ENCODE data around the gene RIC8B. TPM values are rescaled to one million over a fixed set of nuclear protein-coding genes. Genes with fewer than 3 reads are reported as not detected.

Gene RIC8B
- polyA plus RNA-seq, 2 donors = 1.2 to 1.5 TPM

DNA sequence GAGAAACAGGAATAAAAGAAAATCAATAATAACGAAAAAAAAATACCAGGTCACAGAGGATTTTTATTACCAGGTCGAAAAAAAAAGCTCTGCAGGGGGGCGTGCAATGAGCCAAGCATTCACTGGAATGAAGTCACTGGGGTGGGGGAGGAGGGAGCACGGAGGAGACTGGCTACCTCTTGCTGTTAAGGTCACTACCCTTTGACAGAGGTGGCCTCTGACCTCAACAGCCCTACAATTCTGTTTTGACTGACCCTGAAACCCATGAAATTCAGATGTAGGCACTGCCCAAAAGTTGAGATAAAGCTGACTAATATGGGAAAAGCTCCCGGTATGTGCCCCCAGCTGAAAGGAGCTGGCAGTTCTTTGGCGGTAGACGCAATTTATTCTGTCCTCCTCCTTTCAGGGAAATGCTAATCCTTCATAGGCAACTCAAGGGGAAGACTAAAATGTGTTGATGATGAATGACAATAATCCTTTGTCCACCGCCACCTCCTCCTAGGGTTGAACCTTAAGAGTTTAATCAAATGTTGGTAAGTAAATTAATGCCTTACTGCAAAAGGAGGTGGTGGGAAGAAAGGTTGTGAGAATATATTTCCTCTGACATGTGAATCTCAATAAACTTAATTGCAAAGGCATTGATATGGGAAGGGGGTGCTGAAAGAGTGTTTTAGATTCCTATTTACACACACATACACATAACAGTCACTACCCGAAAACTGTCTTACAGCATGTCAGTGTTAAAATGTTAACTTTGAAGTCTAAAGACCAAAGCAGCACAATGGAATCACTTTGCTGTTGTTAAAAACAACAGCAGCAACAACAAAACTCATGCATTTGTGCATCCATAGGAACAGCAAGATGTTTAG is 6.3 kb upstream of the RIC8B start:
- no peaks in the 10 kb centered on the region for H3K4me1 ChIP-seq (ENCODE audit: control insufficient read depth in 2 of 2, insufficient read depth in 2 of 2, low read length in 1 of 2)
- H3K27me3 ChIP-seq (ENCODE audit: control insufficient read depth in 1 of 2, insufficient read depth in 2 of 2, low read length in 2 of 2) = no peaks in the 10 kb centered on the region
- no peak overlapping the region for H3K4me3 ChIP-seq (ENCODE audit: low read depth in 1 of 2, low read length in 2 of 2)
- 61 to 67% methylated on average over 9 of the region's 9 CpGs for WGBS, 2 donors
- no peaks in the 10 kb centered on the region for H3K9me3 ChIP-seq (ENCODE audit: control insufficient read depth in 2 of 2, insufficient read depth in 1 of 2, low read depth in 1 of 2, low read length in 1 of 2)
- H3K27ac ChIP-seq (ENCODE audit: low read depth in 2 of 2, low read length in 1 of 2) = no peak overlapping the region
- H3K36me3 ChIP-seq (ENCODE audit: control insufficient read depth in 2 of 2, insufficient read depth in 2 of 2, low read length in 1 of 2) = no peaks in the 10 kb centered on the region

DNA sequence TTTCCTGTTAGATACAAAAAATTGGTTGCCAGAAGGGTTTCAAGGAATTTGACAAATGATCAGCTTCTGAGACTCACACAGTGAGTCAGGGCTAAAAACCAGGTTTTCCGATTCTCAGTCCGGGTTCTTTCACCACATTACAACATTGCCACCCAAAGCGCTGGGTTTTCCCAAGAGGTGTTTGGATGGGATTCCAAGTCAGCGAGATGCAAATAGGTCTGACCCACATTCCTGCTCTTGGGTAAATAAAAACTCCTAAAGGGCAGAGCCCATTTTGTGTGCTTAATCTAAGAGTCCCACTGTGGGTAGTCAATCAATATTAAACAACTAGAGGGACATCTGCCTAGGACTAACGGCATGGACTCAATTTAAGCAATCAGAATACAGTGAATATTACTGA is 5.4 kb upstream of the RIC8B start:
- WGBS, 2 donors = 37 to 39% methylated on average over 5 of the region's 5 CpGs
- H3K36me3 ChIP-seq (ENCODE audit: control insufficient read depth in 2 of 2, insufficient read depth in 2 of 2, low read length in 1 of 2) = no peaks in the 10 kb centered on the region
- H3K4me1 ChIP-seq (ENCODE audit: control insufficient read depth in 2 of 2, insufficient read depth in 2 of 2, low read length in 1 of 2) = no peaks in the 10 kb centered on the region
- H3K4me3 ChIP-seq (ENCODE audit: low read depth in 1 of 2, low read length in 2 of 2) = no peak overlapping the region
- H3K27me3 ChIP-seq (ENCODE audit: control insufficient read depth in 1 of 2, insufficient read depth in 2 of 2, low read length in 2 of 2) = no peaks in the 10 kb centered on the region
- H3K9me3 ChIP-seq (ENCODE audit: control insufficient read depth in 2 of 2, insufficient read depth in 1 of 2, low read depth in 1 of 2, low read length in 1 of 2) = no peaks in the 10 kb centered on the region
- H3K27ac ChIP-seq (ENCODE audit: low read depth in 2 of 2, low read length in 1 of 2) = no peak overlapping the region

DNA sequence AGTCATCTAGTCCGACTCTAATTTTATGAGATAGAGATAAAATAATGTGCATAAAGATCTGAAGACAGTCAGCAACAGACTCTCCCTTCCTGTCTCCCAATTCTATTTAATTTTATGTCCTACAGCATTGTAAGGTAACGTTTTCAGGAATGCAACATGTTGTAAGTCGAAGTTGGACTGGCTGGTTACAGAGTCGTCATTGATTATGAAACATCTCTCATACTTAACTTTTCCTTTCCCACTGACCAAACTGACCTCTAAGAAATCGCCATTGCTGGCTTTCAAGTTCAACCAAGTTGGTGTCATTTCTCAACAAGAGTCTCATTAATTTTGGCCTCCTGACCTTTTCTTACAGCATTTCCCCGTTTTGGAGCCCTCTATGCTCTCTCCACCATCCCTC is 4.9 kb upstream of the RIC8B start:
- Histone ChIP-seq H3K27ac (ENCODE audit: low read depth in 2 of 2, low read length in 1 of 2) (no peak overlapping the region), H3K9me3 (ENCODE audit: control insufficient read depth in 2 of 2, insufficient read depth in 1 of 2, low read depth in 1 of 2, low read length in 1 of 2) (no peaks in the 10 kb centered on the region), H3K36me3 (ENCODE audit: control insufficient read depth in 2 of 2, insufficient read depth in 2 of 2, low read length in 1 of 2) (no peaks in the 10 kb centered on the region), H3K4me1 (ENCODE audit: control insufficient read depth in 2 of 2, insufficient read depth in 2 of 2, low read length in 1 of 2) (no peaks in the 10 kb centered on the region), H3K27me3 (ENCODE audit: control insufficient read depth in 1 of 2, insufficient read depth in 2 of 2, low read length in 2 of 2) (no peaks in the 10 kb centered on the region), H3K4me3 (ENCODE audit: low read depth in 1 of 2, low read length in 2 of 2) (no peak overlapping the region)
- 63 to 67% methylated on average over 6 of the region's 6 CpGs for WGBS, 2 donors

DNA sequence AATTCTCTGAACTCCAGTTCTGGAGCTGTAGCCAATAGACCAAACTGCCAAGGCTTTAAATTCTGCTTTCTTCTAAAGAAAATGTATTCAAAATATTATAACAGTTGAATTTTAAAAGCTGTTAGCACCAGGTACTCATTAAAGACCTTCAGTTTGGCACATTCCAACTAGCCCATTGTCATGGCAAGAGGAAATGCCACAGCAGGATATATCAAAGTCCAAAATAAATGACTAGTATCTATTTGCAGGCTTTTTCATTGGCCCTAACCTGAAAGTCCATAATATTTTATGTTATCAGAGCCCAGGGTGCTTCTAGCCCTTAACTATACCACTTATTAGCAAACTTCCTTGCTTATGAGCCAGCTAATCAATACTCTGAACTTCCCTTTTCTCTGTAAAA is 3.1 kb upstream of the RIC8B start:
- Histone ChIP-seq H3K4me3 (ENCODE audit: low read depth in 1 of 2, low read length in 2 of 2) (no peak overlapping the region), H3K36me3 (ENCODE audit: control insufficient read depth in 2 of 2, insufficient read depth in 2 of 2, low read length in 1 of 2) (no peaks in the 10 kb centered on the region), H3K9me3 (ENCODE audit: control insufficient read depth in 2 of 2, insufficient read depth in 1 of 2, low read depth in 1 of 2, low read length in 1 of 2) (no peaks in the 10 kb centered on the region), H3K27ac (ENCODE audit: low read depth in 2 of 2, low read length in 1 of 2) (no peak overlapping the region), H3K4me1 (ENCODE audit: control insufficient read depth in 2 of 2, insufficient read depth in 2 of 2, low read length in 1 of 2) (peaks cover 2 to 3% of the 10 kb centered on the region in 2 donors), H3K27me3 (ENCODE audit: control insufficient read depth in 1 of 2, insufficient read depth in 2 of 2, low read length in 2 of 2) (no peaks in the 10 kb centered on the region)

DNA sequence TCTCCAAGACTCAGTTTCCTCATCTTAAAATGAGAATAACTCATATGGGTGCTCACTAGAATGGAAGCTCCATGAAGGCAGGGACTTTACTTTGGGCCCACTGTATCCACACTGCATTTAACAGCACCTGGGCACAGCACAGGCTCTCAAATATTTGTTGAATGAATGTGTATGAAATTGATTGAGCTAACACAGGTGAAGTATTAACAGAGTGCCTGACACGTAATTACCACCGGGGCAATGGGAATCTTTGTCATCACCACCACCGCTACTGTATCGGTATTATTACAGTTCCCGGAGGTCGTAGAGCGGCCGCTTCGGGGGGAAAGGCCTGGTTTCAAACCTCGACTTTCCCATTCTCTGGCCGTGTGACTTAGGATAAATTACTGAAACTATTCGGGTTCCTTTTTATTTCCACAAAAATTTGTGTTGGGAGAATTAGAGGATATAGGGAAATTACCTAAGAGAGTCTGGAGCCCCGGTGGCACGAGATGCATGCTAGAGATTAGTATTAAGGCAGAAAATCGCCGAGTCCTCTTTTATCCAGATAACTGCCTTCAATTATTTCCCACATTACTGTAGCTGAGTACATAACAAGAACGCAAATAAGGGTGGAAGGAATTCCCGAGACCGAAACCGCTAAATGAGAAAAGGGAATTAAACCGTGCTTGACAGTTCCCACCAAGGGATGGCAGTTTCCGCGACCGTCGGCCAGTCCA is 1.0 kb upstream of the RIC8B start:
- no peaks in the 10 kb centered on the region for H3K9me3 ChIP-seq (ENCODE audit: control insufficient read depth in 2 of 2, insufficient read depth in 1 of 2, low read depth in 1 of 2, low read length in 1 of 2)
- H3K27ac ChIP-seq (ENCODE audit: low read depth in 2 of 2, low read length in 1 of 2) = peak overlapping the region; percentile 44 to 90
- 35 to 42% methylated on average over 25 of the region's 25 CpGs for WGBS, 2 donors
- no peaks in the 10 kb centered on the region for H3K27me3 ChIP-seq (ENCODE audit: control insufficient read depth in 1 of 2, insufficient read depth in 2 of 2, low read length in 2 of 2)
- H3K4me3 ChIP-seq (ENCODE audit: low read depth in 1 of 2, low read length in 2 of 2) = peak overlapping the region; percentile 76 to 81
- H3K36me3 ChIP-seq (ENCODE audit: control insufficient read depth in 2 of 2, insufficient read depth in 2 of 2, low read length in 1 of 2) = no peaks in the 10 kb centered on the region
- H3K4me1 ChIP-seq (ENCODE audit: control insufficient read depth in 2 of 2, insufficient read depth in 2 of 2, low read length in 1 of 2) = peaks cover 2 to 3% of the 10 kb centered on the region in 2 donors

DNA sequence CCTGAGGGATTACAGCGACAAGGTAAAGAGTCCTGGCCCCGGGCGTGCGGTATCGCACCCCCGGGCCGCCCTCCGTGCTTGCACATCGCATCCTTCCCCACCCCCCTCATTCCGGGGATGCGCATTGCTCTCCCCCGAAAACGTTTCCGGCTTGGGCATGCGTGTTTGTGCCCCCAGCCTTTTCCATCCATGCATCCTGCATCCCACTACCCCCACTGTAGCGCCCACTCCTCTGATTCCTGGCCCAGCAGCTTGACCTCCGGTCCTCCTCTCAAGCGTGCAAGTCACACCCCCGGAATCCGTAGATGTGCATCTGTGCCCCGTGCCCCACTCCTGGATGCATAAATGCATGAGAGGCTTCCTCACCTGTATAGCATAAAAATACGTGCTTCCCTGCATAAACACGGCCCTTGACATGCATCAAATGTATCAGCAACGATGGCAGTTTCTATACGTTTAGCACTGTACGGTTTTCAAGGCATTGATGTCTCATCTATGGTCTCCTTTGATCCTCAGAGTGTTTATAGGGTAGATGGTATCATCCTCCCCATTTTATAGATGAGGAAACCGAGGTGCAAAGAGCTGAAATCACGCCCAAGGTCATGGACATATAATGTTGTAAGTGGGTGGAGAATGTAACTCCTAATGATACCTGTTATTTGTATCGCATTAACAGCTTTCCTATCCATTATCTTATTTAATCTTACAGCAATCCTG is 484 bp downstream of the RIC8B start:
- H3K36me3 ChIP-seq (ENCODE audit: control insufficient read depth in 2 of 2, insufficient read depth in 2 of 2, low read length in 1 of 2) = no peaks in the 10 kb centered on the region
- peak overlapping the region; percentile 76 to 81 for H3K4me3 ChIP-seq (ENCODE audit: low read depth in 1 of 2, low read length in 2 of 2)
- H3K4me1 ChIP-seq (ENCODE audit: control insufficient read depth in 2 of 2, insufficient read depth in 2 of 2, low read length in 1 of 2) = peaks cover 2 to 3% of the 10 kb centered on the region in 2 donors
- peak overlapping the region; percentile 88 to 90 for H3K27ac ChIP-seq (ENCODE audit: low read depth in 2 of 2, low read length in 1 of 2)
- WGBS, 2 donors = 5% methylated on average over 29 of the region's 29 CpGs
- no peaks in the 10 kb centered on the region for H3K27me3 ChIP-seq (ENCODE audit: control insufficient read depth in 1 of 2, insufficient read depth in 2 of 2, low read length in 2 of 2)
- H3K9me3 ChIP-seq (ENCODE audit: control insufficient read depth in 2 of 2, insufficient read depth in 1 of 2, low read depth in 1 of 2, low read length in 1 of 2) = no peaks in the 10 kb centered on the region

DNA sequence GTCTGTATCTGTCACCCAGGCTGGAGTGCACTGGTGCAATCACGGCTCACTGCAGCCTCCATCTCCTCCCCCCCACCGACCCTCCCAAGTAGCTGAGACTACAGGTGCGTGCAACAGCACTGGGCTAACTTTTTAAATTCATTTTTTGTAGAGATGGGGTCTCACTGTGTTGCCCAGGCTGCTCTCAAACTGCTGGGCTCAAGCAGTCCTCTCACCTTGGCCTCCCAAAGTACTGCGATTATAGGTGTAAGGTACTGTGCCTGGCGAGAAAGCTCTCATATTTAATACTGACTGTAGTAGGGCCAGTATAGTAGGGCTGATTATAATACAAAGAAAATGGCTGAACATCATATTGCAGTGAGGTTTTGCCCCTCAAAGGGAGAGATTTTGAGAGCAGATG is 2.4 kb downstream of the RIC8B start:
- H3K4me3 ChIP-seq (ENCODE audit: low read depth in 1 of 2, low read length in 2 of 2) = no peak overlapping the region
- 97 to 99% methylated on average over 5 of the region's 5 CpGs for WGBS, 2 donors
- H3K9me3 ChIP-seq (ENCODE audit: control insufficient read depth in 2 of 2, insufficient read depth in 1 of 2, low read depth in 1 of 2, low read length in 1 of 2) = no peaks in the 10 kb centered on the region
- no peaks in the 10 kb centered on the region for H3K27me3 ChIP-seq (ENCODE audit: control insufficient read depth in 1 of 2, insufficient read depth in 2 of 2, low read length in 2 of 2)
- no peak overlapping the region for H3K27ac ChIP-seq (ENCODE audit: low read depth in 2 of 2, low read length in 1 of 2)
- H3K36me3 ChIP-seq (ENCODE audit: control insufficient read depth in 2 of 2, insufficient read depth in 2 of 2, low read length in 1 of 2) = no peaks in the 10 kb centered on the region
- peaks cover 2 to 3% of the 10 kb centered on the region in 2 donors for H3K4me1 ChIP-seq (ENCODE audit: control insufficient read depth in 2 of 2, insufficient read depth in 2 of 2, low read length in 1 of 2)

DNA sequence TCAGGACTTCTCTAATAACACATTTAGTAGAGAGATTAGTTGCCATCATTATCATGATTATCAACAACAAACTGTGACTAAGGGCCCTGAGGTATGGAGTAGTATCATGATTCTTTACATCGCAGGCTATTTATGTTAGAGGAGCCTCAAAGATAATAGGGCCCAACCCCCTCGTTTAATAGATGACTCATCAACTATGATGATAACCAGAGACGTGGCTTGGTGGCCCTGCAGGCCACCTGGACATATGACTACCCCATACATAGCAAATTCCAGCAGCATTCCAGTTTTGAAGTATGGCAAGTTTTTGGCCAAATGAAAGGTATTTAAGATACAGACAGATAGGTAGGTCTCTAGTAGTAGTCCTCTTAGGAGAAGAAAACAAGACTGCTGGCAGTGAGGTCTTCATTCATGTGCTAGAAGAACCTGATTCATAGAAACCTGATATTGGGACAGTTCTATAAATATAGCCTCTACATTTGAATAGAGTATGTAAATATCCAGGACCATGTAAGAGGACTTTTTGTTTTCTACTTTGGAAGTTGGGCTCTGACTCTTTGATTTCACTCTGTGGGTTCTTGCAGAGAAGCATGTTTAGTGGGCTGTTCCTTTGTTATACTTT is 5.6 kb downstream of the RIC8B start:
- Histone ChIP-seq H3K27me3 (ENCODE audit: control insufficient read depth in 1 of 2, insufficient read depth in 2 of 2, low read length in 2 of 2) (no peaks in the 10 kb centered on the region), H3K4me3 (ENCODE audit: low read depth in 1 of 2, low read length in 2 of 2) (no peak overlapping the region), H3K4me1 (ENCODE audit: control insufficient read depth in 2 of 2, insufficient read depth in 2 of 2, low read length in 1 of 2) (no peaks in the 10 kb centered on the region), H3K27ac (ENCODE audit: low read depth in 2 of 2, low read length in 1 of 2) (no peak overlapping the region), H3K36me3 (ENCODE audit: control insufficient read depth in 2 of 2, insufficient read depth in 2 of 2, low read length in 1 of 2) (no peaks in the 10 kb centered on the region), H3K9me3 (ENCODE audit: control insufficient read depth in 2 of 2, insufficient read depth in 1 of 2, low read depth in 1 of 2, low read length in 1 of 2) (peaks cover 0 to 2% of the 10 kb centered on the region in 2 donors)
- 35 to 49% methylated on average over 3 of the region's 3 CpGs for WGBS, 2 donors

DNA sequence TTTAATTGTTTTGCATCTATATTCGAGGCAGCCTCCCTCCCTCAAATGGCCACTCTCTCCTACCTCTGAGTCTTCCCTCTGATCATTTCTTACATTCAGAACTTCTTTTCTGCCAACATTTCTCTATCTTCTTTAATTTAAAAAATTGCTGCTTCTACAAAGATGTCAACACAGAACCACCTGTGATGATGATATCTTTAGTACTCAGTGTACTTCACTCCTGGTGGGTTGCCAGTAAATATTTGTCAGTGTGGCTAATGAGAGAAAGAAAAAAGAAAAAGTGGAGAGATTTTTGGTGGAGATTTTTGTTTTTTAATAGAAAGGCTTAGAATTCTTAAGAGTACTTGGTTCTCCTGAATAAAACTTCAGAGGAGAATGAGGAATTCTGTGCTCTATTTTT is 8.1 kb downstream of the RIC8B start:
- H3K4me1 ChIP-seq (ENCODE audit: control insufficient read depth in 2 of 2, insufficient read depth in 2 of 2, low read length in 1 of 2) = no peaks in the 10 kb centered on the region
- no peak overlapping the region for H3K4me3 ChIP-seq (ENCODE audit: low read depth in 1 of 2, low read length in 2 of 2)
- H3K27ac ChIP-seq (ENCODE audit: low read depth in 2 of 2, low read length in 1 of 2) = no peak overlapping the region
- no peaks in the 10 kb centered on the region for H3K27me3 ChIP-seq (ENCODE audit: control insufficient read depth in 1 of 2, insufficient read depth in 2 of 2, low read length in 2 of 2)
- H3K36me3 ChIP-seq (ENCODE audit: control insufficient read depth in 2 of 2, insufficient read depth in 2 of 2, low read length in 1 of 2) = no peaks in the 10 kb centered on the region
- H3K9me3 ChIP-seq (ENCODE audit: control insufficient read depth in 2 of 2, insufficient read depth in 1 of 2, low read depth in 1 of 2, low read length in 1 of 2) = peaks cover 0 to 2% of the 10 kb centered on the region in 2 donors
- 69 to 72% methylated on average over 1 of the region's 1 CpG for WGBS, 2 donors
